ENCODE data around the gene CPVL. TPM values are rescaled to one million over a fixed set of nuclear protein-coding genes. Genes with fewer than 3 reads are reported as not detected.

Gene CPVL
- total and polyA plus RNA-seq, 10 donors = 18.7 to 259 (median 130) TPM

DNA sequence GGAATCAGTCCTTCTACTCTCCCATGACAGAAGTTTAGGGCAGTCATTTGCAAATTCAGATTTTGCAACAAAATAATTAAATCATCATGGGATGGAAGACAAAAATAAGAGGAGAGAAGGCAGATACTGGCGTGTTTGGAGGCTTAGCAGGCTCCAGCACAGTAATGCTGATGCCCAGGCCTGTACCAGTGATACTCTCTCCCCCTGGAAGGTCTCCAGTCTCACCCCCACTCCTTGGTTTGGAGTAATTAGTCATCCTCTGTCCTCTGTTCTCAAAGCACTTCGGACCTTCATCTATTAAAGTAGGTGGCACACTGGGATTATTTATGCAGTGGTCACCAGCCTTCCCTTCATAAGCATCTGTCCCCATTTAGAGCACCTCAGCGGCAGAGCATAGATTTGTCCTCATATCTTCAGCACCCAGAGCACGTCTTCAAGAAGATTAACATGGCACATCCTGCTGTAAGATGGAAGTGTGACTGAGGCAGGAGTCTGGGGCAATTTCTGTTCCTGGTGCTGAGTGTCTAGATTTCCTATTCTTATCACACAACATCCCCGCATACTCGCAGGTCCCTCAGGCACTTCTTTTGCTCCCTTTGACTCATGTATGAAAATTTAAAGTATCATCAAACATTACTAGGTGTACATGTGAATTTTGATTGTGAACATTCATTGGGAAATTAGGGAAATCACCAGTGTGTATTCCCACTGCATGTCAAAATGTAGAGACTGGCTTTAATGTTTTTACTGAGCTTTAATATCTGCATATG, 156.9 kb downstream of the CPVL start:
- intact Hi-C loops (cut with DNase I; ENCODE audit: low total_unique reads) = no loop called here
- H3K27me3 ChIP-seq (replicated peaks in 1 of 7) = peaks cover 0 to 6% (median 0%) of the 10 kb centered on the region in 7 donors
- no peaks in the 10 kb centered on the region for H3K9me3 ChIP-seq
- DNase-seq = no peak
- no peak overlapping the region for H3K27ac ChIP-seq
- no peak overlapping the region for H3K4me3 ChIP-seq
- TF ChIP-seq, protein P1, sequence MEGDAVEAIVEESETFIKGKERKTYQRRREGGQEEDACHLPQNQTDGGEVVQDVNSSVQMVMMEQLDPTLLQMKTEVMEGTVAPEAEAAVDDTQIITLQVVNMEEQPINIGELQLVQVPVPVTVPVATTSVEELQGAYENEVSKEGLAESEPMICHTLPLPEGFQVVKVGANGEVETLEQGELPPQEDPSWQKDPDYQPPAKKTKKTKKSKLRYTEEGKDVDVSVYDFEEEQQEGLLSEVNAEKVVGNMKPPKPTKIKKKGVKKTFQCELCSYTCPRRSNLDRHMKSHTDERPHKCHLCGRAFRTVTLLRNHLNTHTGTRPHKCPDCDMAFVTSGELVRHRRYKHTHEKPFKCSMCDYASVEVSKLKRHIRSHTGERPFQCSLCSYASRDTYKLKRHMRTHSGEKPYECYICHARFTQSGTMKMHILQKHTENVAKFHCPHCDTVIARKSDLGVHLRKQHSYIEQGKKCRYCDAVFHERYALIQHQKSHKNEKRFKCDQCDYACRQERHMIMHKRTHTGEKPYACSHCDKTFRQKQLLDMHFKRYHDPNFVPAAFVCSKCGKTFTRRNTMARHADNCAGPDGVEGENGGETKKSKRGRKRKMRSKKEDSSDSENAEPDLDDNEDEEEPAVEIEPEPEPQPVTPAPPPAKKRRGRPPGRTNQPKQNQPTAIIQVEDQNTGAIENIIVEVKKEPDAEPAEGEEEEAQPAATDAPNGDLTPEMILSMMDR (IDR thresholded peaks at IDR 0.05 in 8 of 11, conservative IDR thresholded peaks at IDR 0.05 in 3 of 11) = no peak
- H3K4me1 ChIP-seq = peaks cover 4 to 34% (median 23%) of the 10 kb centered on the region in 6 donors
- WGBS, 5 donors = 83 to 92% (median 87%) methylated on average over 6 of the region's 6 CpGs
- no peaks in the 10 kb centered on the region for H3K36me3 ChIP-seq

DNA sequence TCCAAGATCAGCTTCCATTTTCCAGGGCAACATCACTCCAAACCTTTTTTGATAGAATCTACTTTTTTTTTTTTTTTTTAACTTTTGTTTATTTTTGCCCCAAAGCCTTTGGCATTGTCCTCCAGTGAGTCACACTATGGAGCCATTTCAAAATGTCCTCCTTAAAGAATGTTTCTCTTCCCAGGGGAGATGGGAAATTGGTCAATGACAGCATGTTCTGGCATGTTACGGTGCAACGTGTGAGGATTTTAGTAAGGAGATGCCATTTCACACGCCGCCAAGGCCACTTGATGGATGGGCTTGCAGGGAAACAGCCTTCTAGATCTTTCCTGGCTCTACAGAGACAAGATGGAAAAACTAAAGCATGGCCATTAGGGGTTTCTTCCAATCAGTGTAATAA, 157.5 kb downstream of the CPVL start:
- 81 to 95% (median 93%) methylated on average over 4 of the region's 4 CpGs for WGBS, 5 donors

DNA sequence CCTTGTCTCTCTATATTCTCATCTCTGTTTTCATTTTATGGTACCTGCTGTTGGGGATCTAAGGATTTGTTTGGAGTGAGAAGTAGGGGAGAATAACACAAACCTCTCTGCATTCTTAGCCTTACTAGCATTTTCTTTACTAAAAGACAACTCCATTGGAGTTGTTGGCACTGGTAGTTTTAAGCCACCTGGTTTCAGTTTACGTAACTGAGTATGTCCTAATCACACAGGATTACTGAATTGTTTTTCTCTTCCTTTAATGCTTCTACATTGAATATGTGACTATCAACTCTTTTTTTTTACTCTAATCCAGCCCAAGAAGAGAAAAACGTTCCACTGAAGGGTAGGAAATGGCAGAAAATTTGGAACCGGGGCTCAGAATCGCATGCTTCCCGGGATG, 158.2 kb downstream of the CPVL start:
- peaks cover 0 to 6% (median 0%) of the 10 kb centered on the region in 7 donors for H3K27me3 ChIP-seq (replicated peaks in 1 of 7)
- H3K4me3 ChIP-seq = no peak overlapping the region
- WGBS, 5 donors = 73 to 89% (median 78%) methylated on average over 5 of the region's 5 CpGs
- intact Hi-C loops (cut with DNase I; ENCODE audit: low total_unique reads) = no loop called here
- TF ChIP-seq, protein P1 (IDR thresholded peaks at IDR 0.05 in 8 of 11, conservative IDR thresholded peaks at IDR 0.05 in 3 of 11) = no peak
- no peak for TF ChIP-seq POLR2A (IDR thresholded peaks at IDR 0.05)
- no peak for TF ChIP-seq POLR2AphosphoS5 (IDR thresholded peaks at IDR 0.05)
- peaks cover 4 to 39% (median 25%) of the 10 kb centered on the region in 6 donors for H3K4me1 ChIP-seq
- no peaks in the 10 kb centered on the region for H3K9me3 ChIP-seq
- no peak for DNase-seq
- H3K27ac ChIP-seq = no peak overlapping the region
- H3K36me3 ChIP-seq = no peaks in the 10 kb centered on the region

More for the DNA sequence above, 157.5 kb downstream of the CPVL start:
- H3K27me3 ChIP-seq (replicated peaks in 1 of 7) = peaks cover 0 to 6% (median 0%) of the 10 kb centered on the region in 7 donors
- H3K27ac ChIP-seq = no peak overlapping the region
- TF ChIP-seq, protein P1 (IDR thresholded peaks at IDR 0.05 in 8 of 11, conservative IDR thresholded peaks at IDR 0.05 in 3 of 11) = no peak
- TF ChIP-seq POLR2AphosphoS5 (IDR thresholded peaks at IDR 0.05) = no peak
- TF ChIP-seq POLR2A (IDR thresholded peaks at IDR 0.05) = no peak
- H3K4me1 ChIP-seq = peaks cover 4 to 39% (median 25%) of the 10 kb centered on the region in 6 donors
- H3K9me3 ChIP-seq = no peaks in the 10 kb centered on the region
- intact Hi-C loops (cut with DNase I; ENCODE audit: low total_unique reads) = no loop called here
- no peak overlapping the region for H3K4me3 ChIP-seq
- H3K36me3 ChIP-seq = no peaks in the 10 kb centered on the region
- no peak for DNase-seq

DNA sequence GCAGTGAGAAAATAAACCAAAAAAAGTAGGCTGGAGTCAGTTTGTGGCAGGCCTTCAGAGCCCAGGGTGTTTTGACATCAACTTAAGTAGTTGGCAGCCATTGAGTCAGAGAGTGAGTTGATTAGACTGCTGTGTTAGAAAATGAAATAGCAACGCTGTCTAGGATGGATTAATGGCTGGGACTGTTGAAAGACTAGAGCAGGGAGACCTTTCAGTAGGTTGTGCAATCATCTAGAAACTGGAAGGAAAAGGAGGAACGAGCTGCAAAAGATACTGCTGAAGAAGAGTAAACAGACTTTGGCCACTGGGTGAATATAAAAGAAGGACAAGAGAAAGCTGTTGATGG, 159.6 kb downstream of the CPVL start:
- H3K36me3 ChIP-seq = no peaks in the 10 kb centered on the region
- WGBS, 5 donors = 15 to 29% (median 20%) methylated on average over 2 of the region's 2 CpGs
- peaks cover 0 to 6% (median 0%) of the 10 kb centered on the region in 7 donors for H3K27me3 ChIP-seq (replicated peaks in 1 of 7)
- peak overlapping the region in 7 of 8 donors; percentile 9 to 63 (median 39) for H3K27ac ChIP-seq
- DNase-seq = no peak
- H3K4me3 ChIP-seq = no peak overlapping the region
- H3K9me3 ChIP-seq = no peaks in the 10 kb centered on the region
- peaks cover 4 to 39% (median 25%) of the 10 kb centered on the region in 6 donors for H3K4me1 ChIP-seq
- intact Hi-C loops (cut with DNase I; ENCODE audit: low total_unique reads) = no loop called here
- TF ChIP-seq, protein P1 (IDR thresholded peaks at IDR 0.05 in 8 of 11, conservative IDR thresholded peaks at IDR 0.05 in 3 of 11) = no peak
- TF ChIP-seq POLR2AphosphoS5 (IDR thresholded peaks at IDR 0.05) (peak in 1 of 3 donors; percentile 19), POLR2A (IDR thresholded peaks at IDR 0.05) (no peak)
